Kidney (tissue), 14 donors: ENCODE results near the gene SLC16A1. TPM values are rescaled to one million over a fixed set of nuclear protein-coding genes. Genes with fewer than 3 reads are reported as not detected.

Experiments
- DNase-seq, 5 donors: peaks; one replicate each; pipeline ENCODE4 v3.0.0-alpha.2; 2013 to 2020
- FAIRE-seq: peaks from 2 replicates; lab custom pipeline; 2012; peaks lifted over from hg19 to GRCh38; lab: Jason Lieb, UNC
- H3K27ac ChIP-seq, 2 donors: one replicate each; pipeline ENCODE4 v1.7.0; 2013; ENCODE audit warnings: low read depth in 2 of 2, low read length in 2 of 2, inconsistent platforms in 1 of 2
- H3K27me3 ChIP-seq: one replicate; pipeline ENCODE4 v1.7.1; 2013; ENCODE audit warnings: low read length, inconsistent platforms; ENCODE audit not compliant: control insufficient read depth, insufficient read depth
- H3K36me3 ChIP-seq, 3 donors: one replicate each; pipeline versions ENCODE4 v1.7.0 to v1.7.1; 2013; ENCODE audit warnings: low read length in 3 of 3, control low read depth in 1 of 3, inconsistent platforms in 1 of 3; ENCODE audit not compliant: insufficient read depth in 3 of 3, control insufficient read depth in 2 of 3
- H3K4me1 ChIP-seq, 3 donors: one replicate each; pipeline versions ENCODE4 v1.7.0 to v1.7.1; 2013; ENCODE audit warnings: low read length in 3 of 3, inconsistent platforms in 1 of 3, low read depth in 1 of 3; ENCODE audit not compliant: control insufficient read depth in 2 of 3, insufficient read depth in 2 of 3
- H3K4me3 ChIP-seq, 3 donors: one replicate each; pipeline versions ENCODE4 v1.7.0 to v1.8.1; 2013; ENCODE audit warnings: low read length in 3 of 3, control low read depth in 1 of 3, inconsistent platforms in 1 of 3
- H3K9ac ChIP-seq, 3 donors: one replicate each; pipeline versions ENCODE4 v1.7.0 to v1.7.1; 2013; ENCODE audit warnings: low read length in 3 of 3, control low read depth in 1 of 3, inconsistent platforms in 1 of 3
- H3K9me3 ChIP-seq, 3 donors: one replicate each; pipeline versions ENCODE4 v1.7.0 to v1.7.1; 2013; ENCODE audit warnings: low read length in 3 of 3, control low read depth in 1 of 3, inconsistent platforms in 1 of 3; ENCODE audit not compliant: control insufficient read depth in 2 of 3, insufficient read depth in 1 of 3
- CTCF ChIP-seq: IDR thresholded peaks from 3 replicates; pipeline ENCODE4 v1.5.1; 2012; ENCODE audit warnings: mild to moderate bottlenecking, moderate library complexity, borderline replicate concordance; ENCODE audit not compliant: insufficient read depth; ENCODE audit errors: extremely low read depth
- intact Hi-C: fragments of 100-400 bp; cut with DNase I; formaldehyde crosslinking; loops from one replicate; pipeline ENCODE4 v1.11.1; 2022
- polyA plus RNA-seq: library from polyadenylated mRNA; stranded (reverse); fragments of 350-450 nt; fragmentation: Illumina TruSeq; extraction: RNeasy Lipid Tissue Mini Kit (QIAGEN cat#74804); gene quantifications from one replicate; pipeline ENCODE4 v1.2.3, GENCODE V29; 2014; ENCODE audit warnings: low read depth, low replicate concordance; ENCODE audit not compliant: insufficient read depth
- total RNA-seq: library from RNA; stranded (reverse); fragmentation: NEBNext Ultra II Directional; extraction: Animal tissue kit (Norgen Biotek cat#: 25700); gene quantifications from one replicate; pipeline ENCODE4 v1.2.1, GENCODE V29; 2021
- donor health status: control.
- donor health status: control.
- donor health status: control.
- donor health status: control.
- donor health status: control.
- donor health status: DM: yes; HTN: yes; CAD: no.
- donor health status: Normal renal cell carcinoma (clear cell type).

The SLC16A1 gene
- total and polyA plus RNA-seq, 2 donors from 2014 or later, result 8.7 to 9.7 TPM

- FAIRE-seq, result no peak
- no peaks in the 10 kb centered on the region for H3K36me3 ChIP-seq
- no peaks in the 10 kb centered on the region for H3K27me3 ChIP-seq
- intact Hi-C loops, result no loop called here
- no peaks in the 10 kb centered on the region for H3K9me3 ChIP-seq
- no peak overlapping the region for H3K9ac ChIP-seq
- peaks cover 0 to 4% (median 3%) of the 10 kb centered on the region in 3 donors for H3K4me1 ChIP-seq
- no peak for TF ChIP-seq CTCF
- H3K27ac ChIP-seq, result no peak overlapping the region
- DNase-seq, result no peak
- no peak overlapping the region for H3K4me3 ChIP-seq
Observed at GRCh38 chr1:112954017-112954650, 1.9 kb downstream of the SLC16A1 start.

- H3K27me3 ChIP-seq, result no peaks in the 10 kb centered on the region
- no peak overlapping the region for H3K9ac ChIP-seq
- H3K9me3 ChIP-seq, result no peaks in the 10 kb centered on the region
- intact Hi-C loops, result no loop called here
- DNase-seq, result no peak
- FAIRE-seq, result no peak
- no peak overlapping the region for H3K4me3 ChIP-seq
- no peaks in the 10 kb centered on the region for H3K36me3 ChIP-seq
- no peak for TF ChIP-seq CTCF
- no peak overlapping the region for H3K27ac ChIP-seq
- peaks cover 0 to 3% (median 0%) of the 10 kb centered on the region in 3 donors for H3K4me1 ChIP-seq
Observed at GRCh38 chr1:112950426-112950825, 5.6 kb downstream of the SLC16A1 start.

GRCh38 chr1:112946683-112947082, 9.3 kb downstream of the SLC16A1 start:
- H3K9ac ChIP-seq, result no peak overlapping the region
- H3K27ac ChIP-seq, result no peak overlapping the region
- no peaks in the 10 kb centered on the region for H3K4me1 ChIP-seq
- FAIRE-seq, result no peak
- no peaks in the 10 kb centered on the region for H3K27me3 ChIP-seq
- DNase-seq, result no peak
- H3K36me3 ChIP-seq, result no peaks in the 10 kb centered on the region
- no peak overlapping the region for H3K4me3 ChIP-seq
- no peaks in the 10 kb centered on the region for H3K9me3 ChIP-seq
- intact Hi-C loops, result no loop called here
- TF ChIP-seq CTCF, result no peak

GRCh38 chr1:112939810-112940209, 16.2 kb downstream of the SLC16A1 start:
- intact Hi-C loops, result no loop called here
- no peak overlapping the region for H3K4me3 ChIP-seq
- H3K4me1 ChIP-seq, result no peaks in the 10 kb centered on the region
- FAIRE-seq (no peak), DNase-seq (no peak)
- no peaks in the 10 kb centered on the region for H3K27me3 ChIP-seq
- no peak for TF ChIP-seq CTCF
- H3K9me3 ChIP-seq, result no peaks in the 10 kb centered on the region
- H3K36me3 ChIP-seq, result no peaks in the 10 kb centered on the region
- no peak overlapping the region for H3K9ac ChIP-seq
- no peak overlapping the region for H3K27ac ChIP-seq
